Measurements from ENCODE around the gene COPE.

DNA sequence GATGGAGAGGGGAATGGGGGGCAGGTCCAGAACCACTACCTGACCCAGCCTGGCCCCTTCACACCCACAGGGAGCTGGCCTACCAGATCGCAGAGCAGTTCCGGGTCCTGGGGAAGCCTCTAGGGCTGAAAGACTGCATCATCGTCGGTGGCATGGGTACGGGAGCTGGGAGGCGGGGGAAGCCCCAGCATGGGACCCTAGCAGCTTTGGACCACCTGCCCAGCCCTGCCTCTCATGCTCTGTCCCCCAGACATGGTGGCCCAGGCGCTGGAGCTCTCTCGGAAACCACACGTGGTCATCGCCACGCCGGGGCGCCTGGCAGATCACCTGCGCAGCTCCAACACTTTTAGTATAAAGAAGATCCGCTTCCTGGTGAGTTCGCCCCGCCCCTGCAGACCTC lies 2.4 kb upstream of the COPE start:
- TF ChIP-seq POLR2AphosphoS5 (IDR thresholded peaks at IDR 0.05), result no peak
- TF ChIP-seq, protein P1, sequence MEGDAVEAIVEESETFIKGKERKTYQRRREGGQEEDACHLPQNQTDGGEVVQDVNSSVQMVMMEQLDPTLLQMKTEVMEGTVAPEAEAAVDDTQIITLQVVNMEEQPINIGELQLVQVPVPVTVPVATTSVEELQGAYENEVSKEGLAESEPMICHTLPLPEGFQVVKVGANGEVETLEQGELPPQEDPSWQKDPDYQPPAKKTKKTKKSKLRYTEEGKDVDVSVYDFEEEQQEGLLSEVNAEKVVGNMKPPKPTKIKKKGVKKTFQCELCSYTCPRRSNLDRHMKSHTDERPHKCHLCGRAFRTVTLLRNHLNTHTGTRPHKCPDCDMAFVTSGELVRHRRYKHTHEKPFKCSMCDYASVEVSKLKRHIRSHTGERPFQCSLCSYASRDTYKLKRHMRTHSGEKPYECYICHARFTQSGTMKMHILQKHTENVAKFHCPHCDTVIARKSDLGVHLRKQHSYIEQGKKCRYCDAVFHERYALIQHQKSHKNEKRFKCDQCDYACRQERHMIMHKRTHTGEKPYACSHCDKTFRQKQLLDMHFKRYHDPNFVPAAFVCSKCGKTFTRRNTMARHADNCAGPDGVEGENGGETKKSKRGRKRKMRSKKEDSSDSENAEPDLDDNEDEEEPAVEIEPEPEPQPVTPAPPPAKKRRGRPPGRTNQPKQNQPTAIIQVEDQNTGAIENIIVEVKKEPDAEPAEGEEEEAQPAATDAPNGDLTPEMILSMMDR (IDR thresholded peaks at IDR 0.05), result no peak
